Limb (tissue), 2 donors: ENCODE results near the gene ENGASE.
A peak's percentile ranks its signal among the peaks of the same experiment; 100 is the strongest.
"Not testable (repeated sequence)": the region's sequence is repeated elsewhere in the genome, so short reads cannot be mapped to it uniquely, and the experiment has no call there.

Experiments used
- DNase-seq, 2 donors: peaks; one replicate each; pipeline ENCODE4 v3.0.0-alpha.2; 2016; ENCODE audit errors: extremely low spot score in 2 of 2

ENGASE gene

DNA sequence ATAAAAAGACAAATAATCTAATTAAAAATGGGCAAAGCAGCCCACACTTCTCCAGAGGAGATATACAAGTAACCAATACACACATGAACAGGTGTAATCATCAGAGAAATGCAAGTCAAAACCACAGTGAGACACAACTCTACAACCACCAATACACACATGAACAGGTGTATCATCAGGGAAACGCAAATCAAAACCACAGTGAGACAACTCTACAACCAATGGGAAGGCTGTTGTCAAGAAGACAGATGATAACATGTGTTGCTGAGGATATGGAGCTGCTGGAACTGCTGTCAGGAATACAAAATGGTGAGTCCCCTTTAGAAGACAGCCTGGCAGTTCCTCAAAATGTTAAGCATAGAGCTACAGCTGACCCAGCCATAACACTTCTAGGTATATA is 22.5 kb upstream of the ENGASE start:
- no peak for DNase-seq

GRCh38 chr17:79053251-79053925 is 21.2 kb upstream of the ENGASE start:
- DNase-seq = no peak

DNA sequence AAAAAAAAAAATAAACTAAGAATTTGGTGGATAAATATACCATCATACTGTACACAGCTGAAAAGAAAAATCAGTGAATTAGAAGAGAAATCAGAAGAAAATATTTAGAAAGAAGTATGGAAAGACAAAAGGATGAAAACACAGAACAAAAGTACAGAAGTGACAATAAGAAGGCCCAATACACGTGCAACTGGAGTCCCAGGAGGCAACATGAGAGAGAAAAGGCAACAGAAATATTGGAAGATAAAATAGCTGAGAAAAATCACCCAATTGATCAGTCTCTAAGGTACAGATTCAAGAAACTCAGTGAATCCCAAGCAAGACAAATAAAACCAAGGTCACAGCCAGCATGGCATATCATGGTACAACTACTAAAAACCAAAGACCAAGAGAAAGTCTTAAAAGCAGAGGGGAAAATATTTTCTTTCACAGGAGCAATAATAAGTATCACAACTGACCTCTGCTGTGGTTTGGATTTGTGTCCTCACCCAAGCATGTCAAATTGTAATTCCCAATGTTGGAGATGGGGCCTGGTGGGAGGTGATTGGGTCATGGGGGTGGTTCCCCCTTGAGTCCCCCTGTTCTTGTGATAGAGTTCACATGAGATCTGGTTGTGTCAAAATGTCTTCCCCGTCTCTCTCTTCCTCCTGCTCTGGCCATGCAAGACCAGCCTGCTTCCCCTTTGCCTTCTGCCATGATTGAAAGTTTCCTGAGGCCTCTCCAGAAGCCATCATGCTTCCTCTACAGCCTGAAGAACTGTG is 20.2 kb upstream of the ENGASE start:
- no peak for DNase-seq

GRCh38 chr17:79055197-79055596 is 19.4 kb upstream of the ENGASE start:
- DNase-seq = no peak

GRCh38 chr17:79057737-79058385 is 16.8 kb upstream of the ENGASE start:
- no peak for DNase-seq

GRCh38 chr17:79062691-79063090 is 11.9 kb upstream of the ENGASE start:
- DNase-seq = no peak

DNA sequence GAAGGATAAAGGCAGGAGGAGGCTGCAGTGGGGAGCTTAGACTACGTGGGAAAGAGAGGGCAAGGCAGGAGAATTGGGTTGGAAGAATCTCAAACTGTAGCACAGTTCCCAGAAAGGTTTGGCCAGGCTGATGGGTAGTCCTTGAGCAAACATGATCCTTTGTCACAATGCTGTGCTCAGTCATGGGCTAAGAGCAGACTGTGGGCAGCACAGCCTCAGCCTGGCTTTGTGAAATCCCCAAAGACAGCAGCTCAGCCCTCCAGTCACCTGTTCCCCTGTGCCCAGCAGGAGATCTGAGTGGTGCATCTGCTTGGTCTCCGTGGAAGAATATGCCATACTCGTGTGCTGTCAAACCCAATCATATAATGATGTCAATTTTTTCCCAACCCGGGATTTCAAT is 10.6 kb upstream of the ENGASE start:
- no peak for DNase-seq

- no peak for DNase-seq
Observed at GRCh38 chr17:79065105-79065670, 9.4 kb upstream of the ENGASE start.

DNA sequence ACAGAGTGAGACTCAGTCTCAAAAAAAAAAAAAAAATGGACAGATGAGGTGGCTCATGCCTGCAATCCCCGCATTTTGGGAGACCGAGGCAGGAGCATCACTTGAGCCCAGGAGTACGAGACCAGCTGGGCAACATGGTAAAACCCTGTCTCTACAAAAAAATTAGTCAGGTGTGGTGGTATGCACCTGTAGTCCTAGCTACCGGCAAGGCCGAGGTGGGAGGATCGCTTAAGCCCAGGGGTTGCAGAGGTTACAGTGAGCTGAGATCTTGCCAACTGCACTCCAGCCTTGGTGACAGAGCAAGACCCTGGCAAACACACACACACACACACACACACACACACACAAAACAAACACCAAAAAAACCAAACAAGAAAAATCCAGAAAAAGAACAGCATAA is 7.7 kb upstream of the ENGASE start:
- DNase-seq = no peak

- no peak for DNase-seq
Observed at GRCh38 chr17:79070266-79070880, 4.3 kb upstream of the ENGASE start.

DNA sequence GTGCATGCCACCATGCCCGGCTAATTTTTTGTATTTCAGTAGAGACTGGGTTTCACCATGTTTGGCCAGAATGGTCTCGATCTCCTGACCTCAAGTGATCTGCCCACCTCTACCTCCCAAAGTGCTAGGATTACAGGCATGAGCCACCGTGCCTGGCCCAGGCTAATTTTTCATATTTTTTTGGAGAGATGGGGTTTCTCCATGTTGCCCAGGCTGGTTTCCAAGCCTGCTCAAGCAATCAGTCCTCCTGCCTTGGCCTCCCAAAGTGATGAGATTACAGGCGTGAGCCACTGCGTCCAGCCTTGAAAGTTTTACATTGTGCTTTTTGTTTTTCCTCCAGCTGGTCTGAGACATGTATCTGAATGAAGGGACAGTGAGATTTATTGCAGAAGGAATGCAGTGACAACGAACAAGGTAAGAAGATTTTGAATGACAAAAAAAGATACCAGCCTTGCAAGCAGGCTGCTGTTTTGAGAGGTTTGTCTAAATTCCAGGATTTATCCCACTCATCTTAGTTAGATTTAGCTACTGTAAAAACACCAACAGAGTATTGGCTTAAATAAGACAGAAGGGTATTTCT is 3.4 kb upstream of the ENGASE start:
- no peak for DNase-seq

- DNase-seq = no peak
Observed at GRCh38 chr17:79072544-79072943, 2.1 kb upstream of the ENGASE start.

- DNase-seq = no peak
Observed at GRCh38 chr17:79073016-79073705, 1.5 kb upstream of the ENGASE start.

GRCh38 chr17:79073706-79074088 is 927 bp upstream of the ENGASE start:
- no peak for DNase-seq

DNA sequence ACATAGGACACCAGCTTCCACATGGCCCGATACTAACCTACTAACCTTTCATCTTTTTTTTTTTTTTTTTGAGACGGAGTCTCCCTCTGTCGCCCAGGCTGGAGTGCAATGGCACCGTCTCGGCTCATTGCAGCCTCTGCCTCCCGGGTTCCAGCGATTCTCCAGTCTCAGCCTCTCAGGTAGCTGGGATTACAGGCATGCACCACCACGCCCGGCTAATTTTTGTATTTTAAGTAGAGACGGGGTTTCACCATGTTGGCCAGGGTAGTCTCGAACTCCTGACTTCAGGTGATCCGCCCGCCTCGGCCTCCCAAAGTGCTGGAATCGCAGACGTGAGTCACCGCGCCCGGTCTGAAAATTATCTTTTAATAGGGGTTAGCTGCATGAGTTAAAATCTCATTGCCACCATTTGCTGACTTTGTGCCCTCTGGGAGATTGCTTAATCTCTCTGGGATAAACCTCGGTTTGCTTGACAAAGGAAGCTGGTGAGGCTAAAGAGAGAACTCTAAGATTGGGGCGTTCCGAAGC is 439 bp upstream of the ENGASE start:
- not testable (repeated sequence) for DNase-seq

- DNase-seq = no peak
Observed at GRCh38 chr17:79075446-79075750, 774 bp downstream of the ENGASE start.

GRCh38 chr17:79075861-79076406 is 1.3 kb downstream of the ENGASE start:
- no peak for DNase-seq

DNA sequence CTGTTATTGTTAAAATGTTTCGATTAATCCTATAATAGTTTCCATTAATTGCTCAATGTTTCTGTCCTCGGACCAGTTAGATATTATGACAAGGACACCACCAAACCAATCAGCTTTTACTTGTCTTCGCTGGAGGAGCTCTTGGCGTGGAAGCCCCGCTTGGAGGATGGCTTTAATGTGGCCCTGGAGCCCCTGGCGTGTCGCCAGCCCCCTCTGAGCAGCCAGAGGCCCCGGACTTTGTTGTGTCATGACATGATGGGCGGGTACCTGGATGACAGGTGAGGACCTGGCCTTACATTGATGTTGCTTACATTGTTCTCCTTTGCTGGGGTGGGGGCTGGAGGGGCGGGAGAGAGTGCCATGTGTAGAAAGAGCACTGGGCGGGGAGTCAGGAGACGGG is 3.0 kb downstream of the ENGASE start:
- DNase-seq = peak in 1 of 2 donors; percentile 20

GRCh38 chr17:79078476-79079190 is 4.0 kb downstream of the ENGASE start:
- peak in 1 of 2 donors; percentile 18 for DNase-seq
